ENCODE results near the gene FOXP4.

Gene FOXP4

GRCh38 chr6:41538556-41539182 is 7.5 kb upstream of the FOXP4 start:
- no peak overlapping the region for H3K4me3 ChIP-seq (ENCODE audit: low read length)
- DNase-seq (ENCODE audit: low read depth): peak; percentile 61
- no peak for TF ChIP-seq CTCF (conservative IDR thresholded peaks at IDR 0.05; ENCODE audit: low read length)

DNA sequence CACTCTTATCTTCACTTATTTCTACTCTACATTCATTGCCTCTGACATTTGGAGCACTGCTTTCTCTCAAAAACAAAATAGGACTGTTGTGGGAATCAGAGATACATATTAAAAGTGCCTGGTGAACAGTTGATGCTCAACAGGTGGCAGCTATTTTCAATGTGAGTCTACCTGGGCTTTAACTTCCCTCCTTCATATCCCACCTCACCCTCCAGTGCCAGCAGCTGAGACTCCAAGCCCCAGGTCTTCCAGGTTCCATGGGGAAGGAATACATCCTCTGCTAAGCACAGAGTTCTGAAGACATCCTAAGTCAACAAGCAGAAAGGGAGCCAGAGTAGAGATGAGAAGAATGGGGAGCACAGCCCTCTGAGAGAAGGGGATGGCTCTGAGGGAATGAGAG is 7.0 kb upstream of the FOXP4 start:
- no peak for DNase-seq (ENCODE audit: low read depth)
- TF ChIP-seq CTCF (conservative IDR thresholded peaks at IDR 0.05; ENCODE audit: low read length): no peak
- H3K4me3 ChIP-seq (ENCODE audit: low read length): no peak overlapping the region

DNA sequence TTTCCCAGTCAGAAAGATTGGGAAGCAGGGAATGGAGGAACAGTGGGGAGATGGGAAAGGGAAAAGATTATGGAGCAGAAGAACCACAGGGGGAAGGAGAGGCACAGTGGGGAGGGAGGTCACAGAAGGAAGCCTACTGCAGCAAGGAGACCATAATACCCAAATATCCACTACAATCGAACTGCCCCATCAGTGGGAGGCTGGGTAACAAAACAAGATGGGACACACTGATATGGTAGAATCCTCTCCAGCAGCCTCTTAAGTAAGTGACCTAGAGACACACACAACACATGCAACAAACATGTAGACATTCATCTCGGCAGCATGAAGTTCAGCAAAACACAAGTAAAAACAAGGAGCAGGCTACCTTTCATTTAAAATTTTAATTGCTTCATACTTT is 4.8 kb upstream of the FOXP4 start:
- H3K4me3 ChIP-seq (ENCODE audit: low read length): no peak overlapping the region
- no peak for TF ChIP-seq CTCF (conservative IDR thresholded peaks at IDR 0.05; ENCODE audit: low read length)
- DNase-seq (ENCODE audit: low read depth): no peak

GRCh38 chr6:41543087-41543486 is 3.1 kb upstream of the FOXP4 start:
- H3K4me3 ChIP-seq (ENCODE audit: low read length): no peak overlapping the region
- DNase-seq (ENCODE audit: low read depth): no peak
- TF ChIP-seq CTCF (conservative IDR thresholded peaks at IDR 0.05; ENCODE audit: low read length): no peak

DNA sequence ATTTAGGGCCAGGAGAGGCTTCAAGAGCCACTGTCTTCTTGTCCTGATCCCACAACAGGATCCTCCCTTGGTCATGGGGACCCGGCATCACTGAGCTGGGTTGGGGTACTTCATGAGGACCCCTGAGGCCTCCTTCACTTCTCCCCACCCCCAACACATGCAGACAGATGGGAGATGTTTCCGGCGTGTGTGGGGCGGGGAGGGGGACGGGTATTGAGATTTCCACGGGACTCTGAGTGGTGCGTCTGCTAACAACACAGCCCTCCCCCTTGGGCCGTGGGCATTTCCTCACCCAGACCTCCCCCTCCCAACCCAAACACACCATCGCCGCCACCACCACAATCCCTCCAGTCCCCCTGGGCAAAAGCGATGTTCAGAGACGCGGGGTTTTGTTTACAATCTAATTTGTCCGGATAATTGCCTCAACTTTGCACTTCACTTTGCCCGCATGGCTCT is 906 bp upstream of the FOXP4 start:
- no peak for TF ChIP-seq CTCF (conservative IDR thresholded peaks at IDR 0.05; ENCODE audit: low read length)
- peak overlapping the region; percentile 82 for H3K4me3 ChIP-seq (ENCODE audit: low read length)
- DNase-seq (ENCODE audit: low read depth): no peak

GRCh38 chr6:41546475-41546865 is 289 bp downstream of the FOXP4 start:
- peak; percentile 62 for DNase-seq (ENCODE audit: low read depth)
- no peak for TF ChIP-seq CTCF (conservative IDR thresholded peaks at IDR 0.05; ENCODE audit: low read length)

More at GRCh38 chr6:41546475-41546865, 289 bp downstream of the FOXP4 start:
- peak overlapping the region; percentile 82 for H3K4me3 ChIP-seq (ENCODE audit: low read length)

Data from AG10803 (cell line).